ENCODE measurements around the gene SLC25A19. TPM values are rescaled to one million over a fixed set of nuclear protein-coding genes. Genes with fewer than 3 reads are reported as not detected.
"Not testable (repeated sequence)": the region's sequence is repeated elsewhere in the genome, so short reads cannot be mapped to it uniquely, and the experiment has no call there.

SLC25A19 gene
- polyA plus RNA-seq, 3 donors = 5.6 to 10.8 (median 7.4) TPM

- no peak for DNase-seq (ENCODE audit: low read depth in 3 of 3, low spot score in 2 of 3)
Measured at GRCh38 chr17:75307957-75308731, 18.9 kb upstream of the SLC25A19 start.

DNA sequence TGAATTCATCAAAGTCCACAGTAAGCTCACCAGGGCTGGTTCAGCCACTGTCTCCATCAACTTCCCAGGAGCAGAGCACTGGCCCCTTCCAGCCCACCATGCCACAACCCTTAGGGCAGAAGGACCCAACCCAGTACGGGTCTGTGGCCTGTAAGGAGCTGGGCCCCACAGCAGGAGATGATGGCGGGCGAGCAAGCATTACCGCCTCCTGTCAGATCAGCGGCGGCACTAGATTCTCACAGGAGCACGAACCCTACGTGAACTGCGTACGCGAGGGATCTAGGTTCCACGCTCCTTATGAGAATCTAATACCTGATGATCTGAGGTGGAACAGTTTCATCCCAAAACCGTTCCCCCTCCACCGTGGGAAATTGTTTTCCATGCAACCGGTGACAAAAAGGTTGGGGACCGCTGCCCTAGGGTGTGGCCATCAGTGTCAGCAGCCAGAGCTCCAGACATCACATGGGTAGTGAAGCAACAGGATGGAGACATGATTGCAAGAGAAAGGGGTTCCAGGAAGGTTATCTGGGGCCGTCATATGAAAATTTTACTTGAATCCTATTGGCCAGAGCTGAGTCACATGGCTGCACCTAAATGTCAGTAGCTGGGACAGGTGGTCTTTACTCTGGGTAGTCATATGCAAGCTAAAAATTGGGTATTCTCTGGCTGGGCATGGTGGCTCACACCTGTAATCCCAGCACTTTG, 12.4 kb upstream of the SLC25A19 start:
- DNase-seq (ENCODE audit: low read depth in 3 of 3, low spot score in 2 of 3) = no peak

DNA sequence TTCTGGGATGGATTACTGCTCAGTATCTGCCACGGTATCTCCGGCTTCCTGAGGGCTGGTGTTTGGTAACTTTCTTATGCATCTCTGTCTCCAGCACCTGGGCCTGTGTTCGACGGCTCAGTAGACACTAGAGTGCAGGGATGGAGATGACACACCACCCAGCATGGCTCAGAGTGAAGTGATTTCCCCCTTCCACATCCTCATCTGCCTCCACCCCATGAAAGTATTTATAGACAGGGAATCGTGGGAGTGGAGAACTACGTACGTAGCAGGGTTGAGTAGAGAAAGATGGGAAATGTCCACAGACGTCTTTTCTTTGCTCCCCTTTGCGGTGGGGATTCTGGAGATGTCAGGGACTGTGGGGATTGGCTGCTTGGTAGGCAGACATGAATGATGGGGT, 11.8 kb upstream of the SLC25A19 start:
- no peak for DNase-seq (ENCODE audit: low read depth in 3 of 3, low spot score in 2 of 3)

DNA sequence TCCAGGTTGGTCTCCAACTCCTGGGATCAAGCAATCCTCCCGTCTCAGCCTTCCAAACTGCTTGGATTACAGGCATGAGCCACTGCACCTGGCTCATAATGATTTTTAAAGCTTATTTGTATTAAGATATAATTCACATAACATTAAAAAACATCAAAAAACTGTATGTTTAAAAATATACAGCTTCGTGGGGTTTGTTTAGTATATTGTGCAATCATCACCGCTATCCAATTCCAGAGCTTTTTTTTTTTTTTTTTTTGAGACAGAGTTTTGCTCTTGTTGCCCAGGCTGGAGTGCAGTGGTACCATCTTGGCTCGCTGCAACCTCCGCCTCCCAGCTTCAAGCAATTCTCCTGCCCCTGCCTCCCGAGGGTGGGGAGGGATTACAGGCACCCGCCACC, 11.0 kb upstream of the SLC25A19 start:
- no peak for DNase-seq (ENCODE audit: low read depth in 3 of 3, low spot score in 2 of 3)

- no peak for DNase-seq (ENCODE audit: low read depth in 3 of 3, low spot score in 2 of 3)
Measured at GRCh38 chr17:75295201-75296158, 6.2 kb upstream of the SLC25A19 start.

- not testable (repeated sequence) for DNase-seq (ENCODE audit: low read depth in 3 of 3, low spot score in 2 of 3)
Measured at GRCh38 chr17:75292810-75293448, 3.7 kb upstream of the SLC25A19 start.

DNA sequence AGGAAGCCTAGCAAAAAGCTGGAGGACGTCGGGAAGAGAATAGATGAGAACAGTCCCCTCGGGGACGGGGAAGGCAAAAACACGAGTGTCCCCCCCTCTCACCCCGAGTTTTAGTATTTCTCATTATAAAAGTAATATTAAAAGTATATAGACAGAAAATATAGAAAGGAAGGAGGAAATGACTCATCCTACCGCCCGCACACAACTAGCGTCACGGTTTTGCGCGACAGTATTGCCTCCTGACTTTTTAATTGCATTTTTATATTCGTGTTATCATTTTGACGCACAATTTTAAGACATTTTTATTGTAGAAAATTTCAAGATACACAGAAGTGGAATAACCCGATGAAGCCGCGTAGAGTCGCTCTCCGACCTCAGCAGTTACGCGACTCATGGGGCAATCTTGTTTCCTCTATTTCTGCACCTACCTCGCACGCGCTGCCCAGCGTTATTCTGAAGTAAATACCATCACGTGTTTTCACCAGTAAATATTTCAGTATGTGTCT, 652 bp upstream of the SLC25A19 start:
- no peak for DNase-seq (ENCODE audit: low read depth in 3 of 3, low spot score in 2 of 3)

- DNase-seq (ENCODE audit: low read depth in 3 of 3, low spot score in 2 of 3) = no peak
Measured at GRCh38 chr17:75288770-75289114, 491 bp downstream of the SLC25A19 start.

DNA sequence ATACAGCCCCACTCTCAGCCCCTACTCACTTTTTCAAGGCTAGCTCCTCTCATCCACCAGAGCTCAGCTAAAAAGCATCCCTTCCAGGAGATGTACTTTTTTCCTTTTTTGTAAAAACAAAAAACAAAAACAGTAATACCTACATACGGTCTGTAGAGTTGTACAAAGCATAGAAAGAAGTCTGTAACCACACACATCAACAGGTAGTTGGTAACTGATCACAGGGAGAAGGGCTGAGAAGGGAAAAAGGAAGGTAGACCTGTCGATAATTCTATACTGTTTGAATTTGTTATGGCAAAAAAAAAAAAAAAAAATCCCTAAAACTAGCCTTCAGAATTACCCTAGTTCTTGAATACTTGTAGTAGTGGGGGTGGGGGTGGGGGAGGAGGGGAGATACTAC, 874 bp downstream of the SLC25A19 start:
- no peak for DNase-seq (ENCODE audit: low read depth in 3 of 3, low spot score in 2 of 3)

GRCh38 chr17:75287221-75287620, 2.0 kb downstream of the SLC25A19 start:
- no peak for DNase-seq (ENCODE audit: low read depth in 3 of 3, low spot score in 2 of 3)

DNA sequence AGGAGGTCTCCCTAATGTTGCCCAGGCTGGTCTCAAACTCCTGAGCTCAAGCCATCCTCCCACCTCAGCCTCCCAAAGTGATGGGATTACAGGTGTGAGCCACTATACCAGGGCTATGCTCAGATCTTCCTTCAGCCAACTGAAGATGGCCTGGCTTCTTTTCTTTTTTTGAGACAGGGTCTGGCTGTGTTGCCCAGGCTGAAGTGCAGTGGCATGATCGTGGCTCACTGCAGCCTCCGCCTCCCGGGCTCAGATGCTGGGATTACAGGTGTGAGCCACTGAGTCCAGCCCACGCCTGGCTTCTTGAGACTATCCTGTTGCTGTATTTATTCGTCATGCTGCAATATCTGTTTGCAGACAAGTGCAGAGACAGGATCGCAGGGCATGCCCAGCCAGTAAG, 4.1 kb downstream of the SLC25A19 start:
- no peak for DNase-seq (ENCODE audit: low read depth in 3 of 3, low spot score in 2 of 3)

- DNase-seq (ENCODE audit: low read depth in 3 of 3, low spot score in 2 of 3) = not testable (repeated sequence)
Measured at GRCh38 chr17:75280189-75280588, 9.0 kb downstream of the SLC25A19 start.

GRCh38 chr17:75277664-75278071, 11.6 kb downstream of the SLC25A19 start:
- no peak for DNase-seq (ENCODE audit: low read depth in 3 of 3, low spot score in 2 of 3)

- DNase-seq (ENCODE audit: low read depth in 3 of 3, low spot score in 2 of 3) = no peak
Measured at GRCh38 chr17:75273977-75274708, 15.1 kb downstream of the SLC25A19 start.

DNA sequence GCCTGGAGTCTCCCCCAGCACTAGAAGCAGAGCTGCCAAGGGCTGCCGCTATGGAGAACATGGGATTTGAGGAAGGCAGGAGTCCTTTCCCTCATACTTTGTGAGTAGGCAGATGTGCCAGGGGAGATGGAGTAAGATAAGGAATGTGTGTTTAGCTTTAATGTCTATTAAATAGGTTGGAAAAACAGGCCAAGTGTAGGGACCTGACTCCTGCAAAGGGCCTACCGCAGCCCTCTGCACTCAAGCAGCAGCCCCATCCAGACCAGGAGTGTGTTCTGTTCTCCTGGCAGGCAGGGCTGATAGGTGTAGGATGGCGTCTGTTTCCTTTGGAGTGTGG, 16.4 kb downstream of the SLC25A19 start:
- no peak for DNase-seq (ENCODE audit: low read depth in 3 of 3, low spot score in 2 of 3)

- no peak for DNase-seq (ENCODE audit: low read depth in 3 of 3, low spot score in 2 of 3)
Measured at GRCh38 chr17:75271955-75272847, 17.0 kb downstream of the SLC25A19 start.

DNA sequence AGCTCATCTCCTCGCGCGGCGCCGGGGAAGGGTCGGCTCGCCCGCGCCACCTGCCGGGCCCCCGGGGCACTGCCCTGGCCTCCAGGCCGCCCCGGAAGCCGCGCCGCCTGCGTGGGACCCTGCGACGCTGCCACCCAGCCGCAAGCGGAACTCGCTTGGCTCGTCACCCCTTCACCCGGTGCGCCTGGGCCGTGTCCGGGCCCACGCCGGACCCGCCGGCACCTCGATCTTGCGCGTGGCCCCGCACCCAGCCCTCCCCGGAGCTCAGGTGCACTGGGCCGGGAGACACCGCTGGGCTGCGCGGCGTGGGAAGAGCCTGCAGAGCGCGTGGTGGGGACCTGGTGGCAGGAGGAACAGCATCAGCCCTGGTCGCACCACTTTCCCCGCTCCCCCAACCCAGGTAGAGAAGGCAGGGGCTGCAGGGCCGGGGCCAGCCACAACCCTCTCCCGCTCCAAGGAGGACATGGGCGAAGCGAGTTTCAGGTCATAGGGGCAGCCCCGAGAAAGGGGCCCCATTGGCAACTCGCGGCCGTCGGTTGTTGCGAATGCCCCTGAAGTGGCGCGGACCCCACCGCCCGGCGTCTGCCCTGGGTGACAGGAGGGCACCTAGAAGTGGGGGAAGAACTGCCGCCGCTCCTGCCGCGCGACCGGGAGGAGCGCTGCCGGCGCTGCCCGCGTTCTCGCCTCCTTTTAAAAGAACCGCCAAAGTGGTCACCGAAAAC, 17.8 kb downstream of the SLC25A19 start:
- DNase-seq (ENCODE audit: low read depth in 3 of 3, low spot score in 2 of 3) = peak in 1 of 3 donors; percentile 61

DNA sequence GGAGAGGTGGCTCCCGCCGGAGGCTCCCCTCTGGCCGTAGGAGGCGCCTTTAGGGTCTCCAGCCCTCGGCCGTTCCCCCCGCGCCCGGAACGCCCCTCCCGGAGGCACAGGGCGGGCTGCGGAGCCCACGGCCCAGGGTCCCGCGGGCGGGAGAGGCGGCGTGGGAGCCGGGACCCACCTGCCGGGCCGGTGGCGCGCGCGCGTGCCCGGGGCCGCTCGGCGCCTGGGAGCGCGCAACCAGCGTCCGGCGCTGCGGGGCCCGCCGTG, 18.3 kb downstream of the SLC25A19 start, which contains the start of gene MIF4GD:
MIF4GD (minus strand) TSS at position 266 of the 267 bp plus-strand sequence. CDS start 1,036 bp downstream, outside the sequence.
- DNase-seq (ENCODE audit: low read depth in 3 of 3, low spot score in 2 of 3) = no peak

Measured in right renal cortex interstitium (tissue), 3 donors.